Activated CD4-positive, alpha-beta memory T cell treated with anti-CD3 and anti-CD28 coated beads for 36 hours (primary cell): ENCODE data around the gene SPDYA. TPM values are rescaled to one million over a fixed set of nuclear protein-coding genes. Genes with fewer than 3 reads are reported as not detected.

Experiments used
- CTCF ChIA-PET: fragments of 350-600 bp; sonication (Branson Sonifier 250); formaldehyde crosslinking; loops from one replicate; lab custom pipeline; 2021; ENCODE audit warnings: antibody characterized with exemption, inconsistent platforms; lab: Charles Lee
- POLR2A ChIA-PET: fragments of 350-600 bp; sonication (Branson Sonifier 250); formaldehyde crosslinking; loops from one replicate; lab custom pipeline; 2021; ENCODE audit warnings: antibody characterized with exemption; lab: Charles Lee
- DNase-seq: peaks from one replicate; pipeline ENCODE4 v3.0.0-alpha.2; 2020
- H3K27ac Mint-ChIP-seq: one replicate; pipeline ENCODE4 v1.8.0; 2021; ENCODE audit warnings: mixed read lengths
- H3K27me3 Mint-ChIP-seq: one replicate; pipeline ENCODE4 v1.8.0; 2021; ENCODE audit warnings: mixed read lengths
- H3K36me3 Mint-ChIP-seq: one replicate; pipeline ENCODE4 v1.8.0; 2021; ENCODE audit warnings: mixed read lengths
- H3K4me1 Mint-ChIP-seq: one replicate; pipeline ENCODE4 v1.8.0; 2021; ENCODE audit warnings: low read depth, mixed read lengths
- H3K4me3 Mint-ChIP-seq: one replicate; pipeline ENCODE4 v1.8.0; 2021; ENCODE audit warnings: mild to moderate bottlenecking, mixed read lengths
- H3K9me3 Mint-ChIP-seq: one replicate; pipeline ENCODE4 v1.8.0; 2021; ENCODE audit warnings: mixed read lengths
- intact Hi-C: fragments of 100-400 bp; cut with micrococcal nuclease; formaldehyde crosslinking; loops from one replicate; pipeline ENCODE4 v1.15.1; 2023
- total RNA-seq, 2 experiments: library from RNA; stranded (reverse); gene quantifications; one replicate each; pipeline ENCODE4 v1.2.3, GENCODE V29; 2021

SPDYA gene
- total RNA-seq, 2 experiments from 2014 or later: 0.92 to 1.1 TPM

GRCh38 chr2:28880193-28880592 is 69.6 kb downstream of the SPDYA start:
- ChIA-PET POLR2A (no interaction called here), CTCF (no interaction called here)
- intact Hi-C loops: no loop called here
- DNase-seq: no peak
- Mint-ChIP-seq H3K9me3 (no peaks in the 10 kb centered on the region), H3K27ac (no peak overlapping the region), H3K27me3 (peaks cover 21% of the 10 kb centered on the region), H3K4me1 (no peaks in the 10 kb centered on the region), H3K4me3 (no peak overlapping the region), H3K36me3 (no peaks in the 10 kb centered on the region)

- H3K27ac Mint-ChIP-seq: no peak overlapping the region
- H3K36me3 Mint-ChIP-seq: peaks cover 8% of the 10 kb centered on the region
- peaks cover 24% of the 10 kb centered on the region for H3K4me1 Mint-ChIP-seq
- ChIA-PET CTCF (no interaction called here), POLR2A (no interaction called here)
- no peaks in the 10 kb centered on the region for H3K27me3 Mint-ChIP-seq
- no peak overlapping the region for H3K4me3 Mint-ChIP-seq
- no peaks in the 10 kb centered on the region for H3K9me3 Mint-ChIP-seq
- intact Hi-C loops: no loop called here
- no peak for DNase-seq
These were observed 82.9 kb downstream of the SPDYA start for GRCh38 chr2:28893488-28893887.

GRCh38 chr2:28894470-28895188 is 84.0 kb downstream of the SPDYA start, which contains the start of gene WDR43:
Gene WDR43 (plus strand): TSS chr2:28894667. CDS start chr2:28894699, 32 bp downstream.
- intact Hi-C loops: loop anchor here (1.0 to 2.0 kb wide), 8 partner anchors 24 to 1252 kb away; partner anchors contain the start of genes PPP1CB, TRMT61B and YPEL5
- Mint-ChIP-seq H3K27me3 (no peaks in the 10 kb centered on the region), H3K9me3 (no peaks in the 10 kb centered on the region), H3K27ac (peak within 1 kb of the TSS; percentile 94), H3K36me3 (peaks cover 11% of the 10 kb centered on the region), H3K4me1 (peaks cover 34% of the 10 kb centered on the region), H3K4me3 (peak within 1 kb of the TSS; percentile 93)
- ChIA-PET CTCF (interaction anchor here (1.1 kb wide), 2 partner anchors 75 to 327 kb away, joined by 3 read pairs; no protein-coding TSS in a partner anchor), POLR2A (interaction anchor here (0.6 to 3.3 kb wide), 7 partner anchors 9 to 347 kb away, joined by 3 to 37 read pairs (median 5); partner anchors contain the start of genes PPP1CB and TRMT61B)
- DNase-seq: peak; percentile 98

- POLR2A ChIA-PET: interaction anchor here (1.1 to 3.3 kb wide), 6 partner anchors 8 to 347 kb away, joined by 3 to 37 read pairs (median 6); partner anchors contain the start of genes PPP1CB and TRMT61B
- DNase-seq: peak; percentile 53
- Mint-ChIP-seq H3K9me3 (no peaks in the 10 kb centered on the region), H3K4me3 (peak overlapping the region; percentile 93), H3K27me3 (no peaks in the 10 kb centered on the region), H3K27ac (peak overlapping the region; percentile 94), H3K36me3 (peaks cover 11% of the 10 kb centered on the region), H3K4me1 (peaks cover 40% of the 10 kb centered on the region)
- intact Hi-C loops: loop anchor here (2.0 kb wide), 5 partner anchors 75 to 1251 kb away; partner anchors contain the start of gene YPEL5
- CTCF ChIA-PET: interaction anchor here (0.9 to 2.2 kb wide), 8 partner anchors 10 to 327 kb away, joined by 3 to 6 read pairs (median 4); partner anchors contain the start of genes PPP1CB and TRMT61B
These were observed 84.7 kb downstream of the SPDYA start for GRCh38 chr2:28895189-28895893.

- POLR2A ChIA-PET: interaction anchor here (3.3 kb wide), 1 partner anchor 27 kb away, joined by 37 read pairs; the partner anchor contains the start of gene TRMT61B
- H3K27me3 Mint-ChIP-seq: no peaks in the 10 kb centered on the region
- H3K4me3 Mint-ChIP-seq: peak overlapping the region; percentile 93
- peaks cover 14% of the 10 kb centered on the region for H3K36me3 Mint-ChIP-seq
- peak overlapping the region; percentile 39 for H3K27ac Mint-ChIP-seq
- H3K9me3 Mint-ChIP-seq: no peaks in the 10 kb centered on the region
- CTCF ChIA-PET: interaction anchor here (1.1 to 2.2 kb wide), 3 partner anchors 27 to 145 kb away, joined by 3 to 6 read pairs (median 6); partner anchors contain the start of genes PPP1CB and TRMT61B
- H3K4me1 Mint-ChIP-seq: peaks cover 54% of the 10 kb centered on the region
- DNase-seq: no peak
- intact Hi-C loops: no loop called here
These were observed 86.3 kb downstream of the SPDYA start for GRCh38 chr2:28896906-28897305.

- DNase-seq: no peak
- H3K27me3 Mint-ChIP-seq: no peaks in the 10 kb centered on the region
- CTCF ChIA-PET: no interaction called here
- intact Hi-C loops: no loop called here
- H3K27ac Mint-ChIP-seq: peak overlapping the region; percentile 16
- H3K36me3 Mint-ChIP-seq: peaks cover 21% of the 10 kb centered on the region
- H3K4me1 Mint-ChIP-seq: peaks cover 57% of the 10 kb centered on the region
- POLR2A ChIA-PET: no interaction called here
- peak overlapping the region; percentile 30 for H3K4me3 Mint-ChIP-seq
- H3K9me3 Mint-ChIP-seq: no peaks in the 10 kb centered on the region
These were observed 87.4 kb downstream of the SPDYA start for GRCh38 chr2:28898048-28898447.

Other genes starting within 250 kb of the SPDYA start
- 100 to 1,000 TPM; 238 to 256 TPM for gene PPP1CB, start 59.0 kb upstream of the SPDYA start, total RNA-seq
- 10 to 100 TPM; 16.7 to 18.1 TPM for gene TRMT61B, start 59.5 kb downstream of the SPDYA start, total RNA-seq
- 10 to 100 TPM; 72.7 to 84.8 TPM for gene WDR43, start 83.8 kb downstream of the SPDYA start, total RNA-seq
- 1 to 10 TPM; 9.6 TPM for gene TOGARAM2, start 170.5 kb downstream of the SPDYA start, total RNA-seq